WTC11 (cell line): ENCODE data around the gene SYT17. TPM values are rescaled to one million over a fixed set of nuclear protein-coding genes. Genes with fewer than 3 reads are reported as not detected.

Experiments used
- ATAC-seq: fragments of 200-7000 bp; cut with Tn5 transposase; 2 replicates; pipeline ENCODE4 v1.10.0; 2021; ENCODE audit warnings: mild to moderate bottlenecking, moderate library complexity
- CTCF ChIA-PET: fragments of 300-600 bp; sonication (Branson Sonifier 250); formaldehyde crosslinking; loops from one replicate; lab custom pipeline; 2021; ENCODE audit warnings: antibody characterized with exemption; lab: Charles Lee
- POLR2A ChIA-PET: fragments of 350-600 bp; sonication (Branson Sonifier 250); formaldehyde crosslinking; loops from one replicate; lab custom pipeline; 2021; ENCODE audit warnings: antibody characterized with exemption; lab: Charles Lee
- DNase-seq: peaks from one replicate; pipeline ENCODE4 v3.0.0; 2021; ENCODE audit warnings: low spot score
- H3K27ac Mint-ChIP-seq: 2 replicates; pipeline ENCODE4 v1.8.0; 2021; ENCODE audit warnings: mixed read lengths
- H3K27me3 Mint-ChIP-seq: 2 replicates; pipeline ENCODE4 v1.8.0; 2021; ENCODE audit warnings: low read depth, mild to moderate bottlenecking, moderate library complexity, mixed read lengths
- H3K36me3 Mint-ChIP-seq: 2 replicates; pipeline ENCODE4 v1.8.0; 2021; ENCODE audit warnings: mixed read lengths
- H3K4me1 Mint-ChIP-seq: 2 replicates; pipeline ENCODE4 v1.8.0; 2022; ENCODE audit warnings: mixed read lengths
- H3K4me3 Mint-ChIP-seq: 2 replicates; pipeline ENCODE4 v1.8.0; 2021; ENCODE audit warnings: mild to moderate bottlenecking, moderate library complexity, mixed read lengths
- H3K9me3 Mint-ChIP-seq: 2 replicates; pipeline ENCODE4 v1.8.0; 2021; ENCODE audit warnings: mixed read lengths
- ATF6 ChIP-seq: sonication (generic); formaldehyde crosslinking; IDR thresholded peaks from 2 replicates; pipeline ENCODE4 v1.8.1; 2023; ENCODE audit warnings: mild to moderate bottlenecking, missing genetic modification reagents
- EMX1 ChIP-seq: fragments of 250-450 bp; sonication (Bioruptor Pico); IDR thresholded peaks from 2 replicates; pipeline ENCODE4 v1.8.0; 2021; ENCODE audit warnings: mild to moderate bottlenecking
- FOXP4 ChIP-seq: sonication (generic); formaldehyde crosslinking; IDR thresholded peaks from 2 replicates; pipeline ENCODE4 v1.8.0; 2022; ENCODE audit warnings: mild to moderate bottlenecking, missing genetic modification reagents
- GRHL2 ChIP-seq: fragments of 250-450 bp; sonication (Bioruptor Pico); IDR thresholded peaks from 2 replicates; pipeline ENCODE4 v1.8.0; 2022; ENCODE audit warnings: mild to moderate bottlenecking, moderate library complexity; ENCODE audit not compliant: insufficient replicate concordance, severe bottlenecking
- GTF2I ChIP-seq: fragments of 250-450 bp; sonication (Bioruptor Pico); conservative IDR thresholded peaks from 2 replicates; pipeline ENCODE4 v1.4.0; 2021; ENCODE audit warnings: mild to moderate bottlenecking
- JUN ChIP-seq: sonication (generic); formaldehyde crosslinking; IDR thresholded peaks from 2 replicates; pipeline ENCODE4 v1.8.0; 2023; ENCODE audit warnings: mild to moderate bottlenecking, missing genetic modification reagents
- MLX ChIP-seq: sonication (generic); formaldehyde crosslinking; IDR thresholded peaks from 2 replicates; pipeline ENCODE4 v1.8.1; 2023; ENCODE audit warnings: mild to moderate bottlenecking, missing genetic modification reagents, moderate library complexity
- MYBL2 ChIP-seq: sonication (generic); formaldehyde crosslinking; IDR thresholded peaks from 2 replicates; pipeline ENCODE4 v1.8.1; 2023; ENCODE audit warnings: mild to moderate bottlenecking, moderate library complexity, missing genetic modification reagents
- PRDM15 ChIP-seq: sonication (generic); formaldehyde crosslinking; IDR thresholded peaks from 2 replicates; pipeline ENCODE4 v1.8.0; 2022; ENCODE audit warnings: missing genetic modification reagents
- RELA ChIP-seq: sonication (generic); formaldehyde crosslinking; IDR thresholded peaks from 2 replicates; pipeline ENCODE4 v1.8.1; 2022; ENCODE audit warnings: missing genetic modification reagents, mild to moderate bottlenecking, borderline replicate concordance
- SMAD3 ChIP-seq: sonication (generic); formaldehyde crosslinking; IDR thresholded peaks from 2 replicates; pipeline ENCODE4 v1.8.0; 2022; ENCODE audit warnings: missing genetic modification reagents, mild to moderate bottlenecking, borderline replicate concordance
- ZBTB21 ChIP-seq: sonication (generic); formaldehyde crosslinking; IDR thresholded peaks from 2 replicates; pipeline ENCODE4 v1.8.1; 2023; ENCODE audit warnings: mild to moderate bottlenecking, missing genetic modification reagents, borderline replicate concordance
- ZNF396 ChIP-seq: fragments of 250-450 bp; sonication (Bioruptor Pico); IDR thresholded peaks from 2 replicates; pipeline ENCODE4 v1.8.0; 2021; ENCODE audit warnings: mild to moderate bottlenecking, moderate library complexity, borderline replicate concordance
- ZNF671 ChIP-seq: fragments of 250-450 bp; sonication (Bioruptor Pico); IDR thresholded peaks from 2 replicates; pipeline ENCODE4 v1.8.0; 2021; ENCODE audit warnings: mild to moderate bottlenecking
- ZSCAN18 ChIP-seq: fragments of 250-450 bp; sonication (Bioruptor Pico); IDR thresholded peaks from 2 replicates; pipeline ENCODE4 v2.1.2; 2022; ENCODE audit warnings: mild to moderate bottlenecking, moderate library complexity
- total RNA-seq: library from RNA; stranded (reverse); gene quantifications from 3 replicates; pipeline ENCODE4 v1.2.3, GENCODE V29; 2021

Gene SYT17
- total RNA-seq, 1 experiment from 2014 or later = 5.5 TPM

GRCh38 chr16:19130852-19131824 lies 36.9 kb upstream of the SYT17 start:
- Mint-ChIP-seq H3K27ac (peak overlapping the region; percentile 39), H3K4me1 (peaks cover 44% of the 10 kb centered on the region), H3K36me3 (peaks cover 8% of the 10 kb centered on the region), H3K9me3 (peaks cover 6% of the 10 kb centered on the region; the same call in 1 of the 2 replicates), H3K4me3 (no peak overlapping the region), H3K27me3 (peaks cover 3% of the 10 kb centered on the region; the same call in 1 of the 2 replicates)
- no peak for DNase-seq
- CTCF ChIA-PET = interaction anchor here (0.7 to 2.3 kb wide), 7 partner anchors 17 to 424 kb away, joined by 3 to 14 read pairs (median 4); partner anchors contain the start of genes ITPRIPL2 and VPS35L
- POLR2A ChIA-PET = interaction anchor here (1.3 kb wide), 1 partner anchor 8 kb away, joined by 4 read pairs; no protein-coding TSS in a partner anchor
- ATAC-seq = peak; percentile 66
- TF ChIP-seq ZBTB21 (CRISPR knock-in tag) = no peak
- no peak for TF ChIP-seq PRDM15 (CRISPR knock-in tag)
- TF ChIP-seq, all 79 proteins: peak for 0

GRCh38 chr16:19131825-19132218 lies 36.2 kb upstream of the SYT17 start:
- ATAC-seq (no peak), DNase-seq (no peak)
- POLR2A ChIA-PET = no interaction called here
- no peak for TF ChIP-seq FOXP4 (CRISPR knock-in tag)
- TF ChIP-seq MLX (CRISPR knock-in tag) = no peak
- TF ChIP-seq ZNF396 = no peak
- TF ChIP-seq JUN (CRISPR knock-in tag) = no peak
- TF ChIP-seq ZSCAN18 (CRISPR knock-in tag) = no peak
- peaks cover 3% of the 10 kb centered on the region; the same call in 1 of the 2 replicates for H3K27me3 Mint-ChIP-seq
- no peak overlapping the region for H3K4me3 Mint-ChIP-seq
- H3K36me3 Mint-ChIP-seq = peaks cover 3% of the 10 kb centered on the region
- CTCF ChIA-PET = interaction anchor here (1.1 to 2.3 kb wide), 3 partner anchors 17 to 48 kb away, joined by 3 to 14 read pairs (median 10); partner anchors contain the start of gene ITPRIPL2
- H3K4me1 Mint-ChIP-seq = peaks cover 47% of the 10 kb centered on the region
- H3K27ac Mint-ChIP-seq = no peak overlapping the region
- H3K9me3 Mint-ChIP-seq = peaks cover 3% of the 10 kb centered on the region; the same call in 1 of the 2 replicates

- Mint-ChIP-seq H3K4me1 (peaks cover 47% of the 10 kb centered on the region), H3K4me3 (no peak overlapping the region), H3K27ac (no peak overlapping the region), H3K9me3 (no peaks in the 10 kb centered on the region), H3K27me3 (no peaks in the 10 kb centered on the region), H3K36me3 (no peaks in the 10 kb centered on the region)
- no peak for DNase-seq
- ATAC-seq = no peak
- POLR2A ChIA-PET = no interaction called here
- CTCF ChIA-PET = interaction anchor here (2.3 kb wide), 1 partner anchor 18 kb away, joined by 14 read pairs; the partner anchor contains the start of gene ITPRIPL2
- TF ChIP-seq RELA (CRISPR knock-in tag) = no peak
- no peak for TF ChIP-seq MYBL2 (CRISPR knock-in tag)
- TF ChIP-seq ATF6 (CRISPR knock-in tag) = no peak
- TF ChIP-seq GTF2I (CRISPR knock-in tag) = no peak
- TF ChIP-seq ZNF671 = no peak
- TF ChIP-seq EMX1 (CRISPR knock-in tag) = no peak
- TF ChIP-seq GRHL2 (CRISPR knock-in tag) = no peak
- no peak for TF ChIP-seq SMAD3 (CRISPR knock-in tag)
These were observed 35.8 kb upstream of the SYT17 start for GRCh38 chr16:19132255-19132654.
